Upper lobe of left lung (tissue), 4 donors: Measurements from ENCODE around the gene AGPS.

Experiments
- EP300 ChIP-seq, 4 donors: sonication (generic); formaldehyde crosslinking; IDR thresholded peaks; one replicate each; pipeline ENCODE4 v1.5.1; 2017; ENCODE audit warnings: antibody characterized with exemption in 4 of 4, control low read depth in 2 of 4
- POLR2A ChIP-seq, 4 donors: fragments of 450-650 bp; IDR thresholded peaks; one replicate each; pipeline ENCODE4 v1.5.1; 2016 to 2017; ENCODE audit warnings: antibody characterized with exemption in 4 of 4, mild to moderate bottlenecking in 2 of 4
- TF ChIP-seq, protein P1 (sequence below), 6 experiments: fragments of 450-650 bp in 4 of 6; fragments of 200-600 bp in 2 of 6; sonication (generic) in 2 of 6; IDR thresholded peaks; one replicate each; pipeline ENCODE4 v1.5.1; 2016 to 2019; ENCODE audit warnings: antibody characterized with exemption in 6 of 6

DNA sequence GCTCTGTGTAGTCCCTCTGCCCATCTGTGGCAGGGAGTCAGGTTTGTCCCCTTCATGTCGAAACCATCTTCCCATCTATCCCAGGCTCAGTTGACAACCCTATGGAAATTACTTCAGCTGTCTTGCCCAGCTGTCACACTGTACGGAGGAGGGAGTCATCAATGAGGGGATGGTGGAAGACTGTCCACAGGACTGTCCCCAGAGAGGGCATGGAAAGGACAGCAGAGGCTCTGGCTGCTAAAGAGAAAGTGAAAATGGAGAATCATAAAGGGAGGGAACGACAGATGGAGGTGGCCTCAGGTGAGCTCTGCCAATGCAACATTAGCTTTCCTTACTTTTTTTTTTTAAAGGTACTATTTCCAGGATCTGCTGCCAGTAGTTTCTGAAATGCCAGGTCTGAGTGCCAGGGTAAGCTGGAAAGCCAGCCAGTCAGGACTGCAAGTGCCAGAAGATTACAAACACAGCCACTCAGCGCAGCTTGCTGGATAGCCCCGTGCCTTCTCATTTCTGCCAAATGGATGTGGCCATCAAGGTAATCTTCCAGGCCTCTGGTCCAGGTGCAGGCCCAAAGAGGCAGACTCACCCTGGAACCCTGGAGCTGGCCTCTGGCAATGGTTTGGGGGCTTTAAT, 192.8 kb downstream of the AGPS start:
- TF ChIP-seq POLR2A (IDR thresholded peaks at IDR 0.05): no peak
- TF ChIP-seq, protein P1, sequence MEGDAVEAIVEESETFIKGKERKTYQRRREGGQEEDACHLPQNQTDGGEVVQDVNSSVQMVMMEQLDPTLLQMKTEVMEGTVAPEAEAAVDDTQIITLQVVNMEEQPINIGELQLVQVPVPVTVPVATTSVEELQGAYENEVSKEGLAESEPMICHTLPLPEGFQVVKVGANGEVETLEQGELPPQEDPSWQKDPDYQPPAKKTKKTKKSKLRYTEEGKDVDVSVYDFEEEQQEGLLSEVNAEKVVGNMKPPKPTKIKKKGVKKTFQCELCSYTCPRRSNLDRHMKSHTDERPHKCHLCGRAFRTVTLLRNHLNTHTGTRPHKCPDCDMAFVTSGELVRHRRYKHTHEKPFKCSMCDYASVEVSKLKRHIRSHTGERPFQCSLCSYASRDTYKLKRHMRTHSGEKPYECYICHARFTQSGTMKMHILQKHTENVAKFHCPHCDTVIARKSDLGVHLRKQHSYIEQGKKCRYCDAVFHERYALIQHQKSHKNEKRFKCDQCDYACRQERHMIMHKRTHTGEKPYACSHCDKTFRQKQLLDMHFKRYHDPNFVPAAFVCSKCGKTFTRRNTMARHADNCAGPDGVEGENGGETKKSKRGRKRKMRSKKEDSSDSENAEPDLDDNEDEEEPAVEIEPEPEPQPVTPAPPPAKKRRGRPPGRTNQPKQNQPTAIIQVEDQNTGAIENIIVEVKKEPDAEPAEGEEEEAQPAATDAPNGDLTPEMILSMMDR (IDR thresholded peaks at IDR 0.05): no peak
- no peak for TF ChIP-seq EP300 (IDR thresholded peaks at IDR 0.05)
